ENCODE results near the gene LBX2. TPM values are rescaled to one million over a fixed set of nuclear protein-coding genes. Genes with fewer than 3 reads are reported as not detected.

The LBX2 gene
- total and polyA plus RNA-seq, 10 of the 15 experiments (the other 5 are each of a cell fraction or from before 2014, with no cell fraction given): 0.08 to 4.0 (median 0.27) TPM

DNA sequence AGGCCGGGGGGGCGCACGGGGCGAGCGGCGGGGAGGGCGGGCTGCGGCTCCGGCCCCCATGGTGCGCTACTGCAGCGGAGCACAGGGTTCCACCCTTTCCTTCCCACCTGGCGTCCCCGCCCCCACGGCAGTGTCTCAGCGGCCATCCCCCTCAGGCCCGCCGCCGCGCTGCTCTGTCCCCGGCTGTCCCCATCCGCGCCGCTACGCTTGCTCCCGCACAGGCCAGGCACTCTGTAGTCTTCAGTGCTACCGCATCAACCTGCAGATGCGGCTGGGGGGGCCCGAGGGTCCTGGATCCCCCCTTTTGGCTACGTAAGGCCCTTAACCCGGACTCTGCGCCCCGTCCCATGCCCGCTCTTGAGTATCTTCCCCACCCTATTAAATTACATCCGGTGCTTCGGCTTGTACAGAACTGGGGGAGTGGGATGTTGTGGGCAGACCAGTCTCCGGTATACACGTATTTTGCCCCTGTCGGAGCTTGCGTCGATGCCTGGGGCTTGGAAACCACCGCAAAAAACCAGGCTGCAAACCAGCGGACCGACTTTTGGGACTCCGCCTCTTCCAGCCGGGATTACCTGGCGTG, 41.8 kb downstream of the LBX2 start (continued):
- TF ChIP-seq, protein P1, sequence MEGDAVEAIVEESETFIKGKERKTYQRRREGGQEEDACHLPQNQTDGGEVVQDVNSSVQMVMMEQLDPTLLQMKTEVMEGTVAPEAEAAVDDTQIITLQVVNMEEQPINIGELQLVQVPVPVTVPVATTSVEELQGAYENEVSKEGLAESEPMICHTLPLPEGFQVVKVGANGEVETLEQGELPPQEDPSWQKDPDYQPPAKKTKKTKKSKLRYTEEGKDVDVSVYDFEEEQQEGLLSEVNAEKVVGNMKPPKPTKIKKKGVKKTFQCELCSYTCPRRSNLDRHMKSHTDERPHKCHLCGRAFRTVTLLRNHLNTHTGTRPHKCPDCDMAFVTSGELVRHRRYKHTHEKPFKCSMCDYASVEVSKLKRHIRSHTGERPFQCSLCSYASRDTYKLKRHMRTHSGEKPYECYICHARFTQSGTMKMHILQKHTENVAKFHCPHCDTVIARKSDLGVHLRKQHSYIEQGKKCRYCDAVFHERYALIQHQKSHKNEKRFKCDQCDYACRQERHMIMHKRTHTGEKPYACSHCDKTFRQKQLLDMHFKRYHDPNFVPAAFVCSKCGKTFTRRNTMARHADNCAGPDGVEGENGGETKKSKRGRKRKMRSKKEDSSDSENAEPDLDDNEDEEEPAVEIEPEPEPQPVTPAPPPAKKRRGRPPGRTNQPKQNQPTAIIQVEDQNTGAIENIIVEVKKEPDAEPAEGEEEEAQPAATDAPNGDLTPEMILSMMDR (IDR thresholded peaks at IDR 0.05 in 2 of 3, conservative IDR thresholded peaks at IDR 0.05 in 1 of 3; ENCODE audit: control insufficient read depth in 2 of 3, extremely low read depth in 1 of 3, insufficient read depth in 1 of 3, low read depth in 3 of 3, low read length in 3 of 3): no peak
- TF ChIP-seq RCOR1 (conservative IDR thresholded peaks at IDR 0.05; ENCODE audit: low read depth, low read length) (no peak), ZNF274 (IDR thresholded peaks at IDR 0.05; ENCODE audit: insufficient read depth, insufficient read length) (no peak), BCL11A (IDR thresholded peaks at IDR 0.05; ENCODE audit: low read depth, low read length) (no peak), RBBP5 (conservative IDR thresholded peaks at IDR 0.05) (no peak), ESRRA (IDR thresholded peaks at IDR 0.05; ENCODE audit: low read length) (no peak), NFXL1 (IDR thresholded peaks at IDR 0.05; ENCODE audit: borderline replicate concordance) (no peak), SUPT20H (IDR thresholded peaks at IDR 0.05; ENCODE audit: borderline replicate concordance, control insufficient read depth, low read depth, low read length) (no peak), RAD51 (IDR thresholded peaks at IDR 0.05) (no peak), CBFB (IDR thresholded peaks at IDR 0.05; ENCODE audit: low read depth) (peak; percentile 52; the same call in 1 of the 2 replicates), NR2F1 (conservative IDR thresholded peaks at IDR 0.05) (peak; percentile 40; the same call in 1 of the 2 replicates), IRF4 (IDR thresholded peaks at IDR 0.05; ENCODE audit: low read depth, low read length) (no peak), CBX5 (IDR thresholded peaks at IDR 0.05; ENCODE audit: low read depth) (0 out of 2 replicates have a peak, but pooled peaks have one; percentile 18), STAT3 (IDR thresholded peaks at IDR 0.05; ENCODE audit: low read depth, low read length) (no peak), ASH2L (IDR thresholded peaks at IDR 0.05; ENCODE audit: borderline replicate concordance, low read depth) (no peak), POLR2AphosphoS2 (IDR thresholded peaks at IDR 0.05; ENCODE audit: low read depth, low read length) (no peak), MEF2B (IDR thresholded peaks at IDR 0.05; ENCODE audit: partially characterized antibody, poor library complexity, severe bottlenecking) (peak; percentile 54), ZSCAN29 (IDR thresholded peaks at IDR 0.05) (peak; percentile 49; the same call in 1 of the 2 replicates), KAT2A (conservative IDR thresholded peaks at IDR 0.05; ENCODE audit: control insufficient read depth, low read depth, low read length) (no peak)
- TF ChIP-seq, protein P2, sequence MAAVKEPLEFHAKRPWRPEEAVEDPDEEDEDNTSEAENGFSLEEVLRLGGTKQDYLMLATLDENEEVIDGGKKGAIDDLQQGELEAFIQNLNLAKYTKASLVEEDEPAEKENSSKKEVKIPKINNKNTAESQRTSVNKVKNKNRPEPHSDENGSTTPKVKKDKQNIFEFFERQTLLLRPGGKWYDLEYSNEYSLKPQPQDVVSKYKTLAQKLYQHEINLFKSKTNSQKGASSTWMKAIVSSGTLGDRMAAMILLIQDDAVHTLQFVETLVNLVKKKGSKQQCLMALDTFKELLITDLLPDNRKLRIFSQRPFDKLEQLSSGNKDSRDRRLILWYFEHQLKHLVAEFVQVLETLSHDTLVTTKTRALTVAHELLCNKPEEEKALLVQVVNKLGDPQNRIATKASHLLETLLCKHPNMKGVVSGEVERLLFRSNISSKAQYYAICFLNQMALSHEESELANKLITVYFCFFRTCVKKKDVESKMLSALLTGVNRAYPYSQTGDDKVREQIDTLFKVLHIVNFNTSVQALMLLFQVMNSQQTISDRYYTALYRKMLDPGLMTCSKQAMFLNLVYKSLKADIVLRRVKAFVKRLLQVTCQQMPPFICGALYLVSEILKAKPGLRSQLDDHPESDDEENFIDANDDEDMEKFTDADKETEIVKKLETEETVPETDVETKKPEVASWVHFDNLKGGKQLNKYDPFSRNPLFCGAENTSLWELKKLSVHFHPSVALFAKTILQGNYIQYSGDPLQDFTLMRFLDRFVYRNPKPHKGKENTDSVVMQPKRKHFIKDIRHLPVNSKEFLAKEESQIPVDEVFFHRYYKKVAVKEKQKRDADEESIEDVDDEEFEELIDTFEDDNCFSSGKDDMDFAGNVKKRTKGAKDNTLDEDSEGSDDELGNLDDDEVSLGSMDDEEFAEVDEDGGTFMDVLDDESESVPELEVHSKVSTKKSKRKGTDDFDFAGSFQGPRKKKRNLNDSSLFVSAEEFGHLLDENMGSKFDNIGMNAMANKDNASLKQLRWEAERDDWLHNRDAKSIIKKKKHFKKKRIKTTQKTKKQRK (IDR thresholded peaks at IDR 0.05; ENCODE audit: low read depth, low read length): no peak
- TF ChIP-seq, protein P3, sequence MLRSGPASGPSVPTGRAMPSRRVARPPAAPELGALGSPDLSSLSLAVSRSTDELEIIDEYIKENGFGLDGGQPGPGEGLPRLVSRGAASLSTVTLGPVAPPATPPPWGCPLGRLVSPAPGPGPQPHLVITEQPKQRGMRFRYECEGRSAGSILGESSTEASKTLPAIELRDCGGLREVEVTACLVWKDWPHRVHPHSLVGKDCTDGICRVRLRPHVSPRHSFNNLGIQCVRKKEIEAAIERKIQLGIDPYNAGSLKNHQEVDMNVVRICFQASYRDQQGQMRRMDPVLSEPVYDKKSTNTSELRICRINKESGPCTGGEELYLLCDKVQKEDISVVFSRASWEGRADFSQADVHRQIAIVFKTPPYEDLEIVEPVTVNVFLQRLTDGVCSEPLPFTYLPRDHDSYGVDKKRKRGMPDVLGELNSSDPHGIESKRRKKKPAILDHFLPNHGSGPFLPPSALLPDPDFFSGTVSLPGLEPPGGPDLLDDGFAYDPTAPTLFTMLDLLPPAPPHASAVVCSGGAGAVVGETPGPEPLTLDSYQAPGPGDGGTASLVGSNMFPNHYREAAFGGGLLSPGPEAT (IDR thresholded peaks at IDR 0.05; ENCODE audit: low read depth): peak; percentile 88
- TF ChIP-seq, protein P4, sequence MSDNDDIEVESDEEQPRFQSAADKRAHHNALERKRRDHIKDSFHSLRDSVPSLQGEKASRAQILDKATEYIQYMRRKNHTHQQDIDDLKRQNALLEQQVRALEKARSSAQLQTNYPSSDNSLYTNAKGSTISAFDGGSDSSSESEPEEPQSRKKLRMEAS (IDR thresholded peaks at IDR 0.05; ENCODE audit: low read depth, low read length): no peak
